Measurements from ENCODE around the gene LDB3.
"Not testable (repeated sequence)": the region's sequence is repeated elsewhere in the genome, so short reads cannot be mapped to it uniquely, and the experiment has no call there.

LDB3 gene

DNA sequence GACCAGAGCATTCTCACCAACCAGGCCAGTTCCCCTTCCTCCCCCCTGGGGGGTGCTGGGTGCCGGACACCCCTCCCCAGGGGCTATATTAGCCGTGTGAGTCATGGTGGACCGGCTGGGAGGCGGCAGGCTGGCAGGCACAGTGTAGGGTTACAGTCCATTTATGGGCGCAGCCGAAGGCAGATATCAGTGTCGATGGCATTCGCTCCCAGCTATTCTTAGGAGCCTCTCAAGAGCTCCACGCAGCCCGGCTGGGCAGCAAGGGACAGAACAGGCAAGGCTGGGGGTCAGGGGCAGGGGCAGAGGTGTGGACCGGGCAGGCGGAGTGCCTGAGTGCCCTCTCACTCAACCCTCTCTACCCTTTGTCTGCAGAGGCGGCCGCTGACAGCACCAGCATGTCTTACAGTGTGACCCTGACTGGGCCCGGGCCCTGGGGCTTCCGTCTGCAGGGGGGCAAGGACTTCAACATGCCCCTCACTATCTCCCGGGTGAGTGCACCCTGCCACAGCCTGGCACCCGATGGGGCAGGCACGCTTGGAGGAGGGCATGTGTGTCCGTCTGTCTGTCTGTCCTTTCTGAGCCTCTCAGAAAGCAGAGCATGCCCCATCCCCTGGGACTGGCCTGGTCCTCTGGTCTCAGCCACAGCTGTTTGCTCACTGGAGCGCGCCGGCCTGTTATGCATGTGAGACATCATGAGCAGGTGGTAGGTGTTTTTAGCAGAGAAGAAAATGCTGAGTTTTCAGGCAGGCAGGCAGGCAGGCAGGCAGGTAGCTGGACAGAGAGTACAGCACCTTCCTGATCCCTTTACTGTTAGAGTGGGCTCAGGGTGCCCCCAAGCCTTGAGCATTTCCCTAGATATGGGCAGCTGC lies at the start of gene LDB3:
Gene LDB3 (plus strand): TSS at position 215 of the 869 bp plus-strand sequence. CDS start 181 bp downstream, at position 396.
- no peak for DNase-seq (ENCODE audit: low read depth in 2 of 2)

- no peak for DNase-seq (ENCODE audit: low read depth in 2 of 2)
Measured at GRCh38 chr10:86628311-86628710, 40.0 kb upstream of the LDB3 start.

- no peak for DNase-seq (ENCODE audit: low read depth in 2 of 2)
Measured at GRCh38 chr10:86630079-86630478, 38.2 kb upstream of the LDB3 start.

DNA sequence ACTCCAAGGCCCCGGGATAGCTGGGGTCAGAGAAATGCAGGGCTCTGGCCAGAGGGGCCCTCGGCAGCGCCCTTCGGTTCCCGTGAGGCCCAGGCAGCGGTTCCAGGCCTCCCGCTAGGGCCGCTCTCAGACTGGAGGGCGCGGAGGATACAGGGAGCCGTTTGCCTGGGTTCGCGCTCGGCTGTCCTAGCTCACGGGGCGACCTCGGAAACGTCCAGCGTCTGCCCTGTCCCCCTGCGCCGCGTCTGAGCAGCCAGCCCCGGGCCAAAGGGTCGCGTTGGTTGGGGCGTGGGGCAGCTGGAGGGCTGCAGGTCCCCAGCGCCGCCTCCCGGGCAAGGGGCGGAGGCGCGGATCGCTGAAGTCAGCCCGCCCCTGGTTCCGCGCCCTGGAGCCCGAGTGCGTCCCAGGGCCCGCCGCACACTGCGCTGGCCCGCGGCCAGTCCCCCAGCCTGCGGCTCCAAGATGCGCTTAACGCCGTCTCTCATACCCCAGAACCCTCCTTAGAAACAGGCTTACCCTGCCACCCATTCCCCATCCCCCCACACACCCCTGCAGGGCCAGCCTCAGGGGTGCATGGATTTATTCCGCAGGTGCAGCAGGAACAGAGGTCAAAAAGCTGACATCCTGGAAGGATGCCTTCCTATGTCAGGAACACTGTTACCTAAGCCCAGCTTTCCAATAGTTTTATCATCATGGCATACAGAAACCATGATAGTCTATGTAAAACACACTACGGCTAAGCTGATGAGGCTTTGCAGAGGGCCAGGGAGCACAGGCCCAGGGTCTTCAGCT lies 36.1 kb upstream of the LDB3 start:
- no peak for DNase-seq (ENCODE audit: low read depth in 2 of 2)

DNA sequence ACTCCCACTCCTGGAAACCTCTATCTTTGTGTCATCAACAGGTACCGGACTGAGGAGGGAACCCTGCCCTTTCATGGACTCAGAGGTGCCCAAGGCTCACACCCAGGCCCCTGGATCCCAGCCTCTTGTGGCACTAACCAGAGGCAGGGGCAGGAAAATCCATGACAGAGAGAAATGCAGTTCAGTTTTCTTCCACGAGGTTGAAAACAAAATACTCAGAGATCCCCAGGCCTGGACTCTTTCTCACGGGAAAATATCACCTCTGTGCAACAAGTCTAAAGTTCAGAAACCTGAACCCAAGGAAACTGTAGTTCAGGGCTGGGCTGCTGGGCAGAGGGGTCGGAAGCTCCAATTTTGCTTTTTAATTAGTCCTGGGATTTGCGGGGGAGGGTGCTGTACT lies 35.4 kb upstream of the LDB3 start:
- DNase-seq (ENCODE audit: low read depth in 2 of 2): no peak

- no peak for DNase-seq (ENCODE audit: low read depth in 2 of 2)
Measured at GRCh38 chr10:86635402-86635801, 32.9 kb upstream of the LDB3 start.

DNA sequence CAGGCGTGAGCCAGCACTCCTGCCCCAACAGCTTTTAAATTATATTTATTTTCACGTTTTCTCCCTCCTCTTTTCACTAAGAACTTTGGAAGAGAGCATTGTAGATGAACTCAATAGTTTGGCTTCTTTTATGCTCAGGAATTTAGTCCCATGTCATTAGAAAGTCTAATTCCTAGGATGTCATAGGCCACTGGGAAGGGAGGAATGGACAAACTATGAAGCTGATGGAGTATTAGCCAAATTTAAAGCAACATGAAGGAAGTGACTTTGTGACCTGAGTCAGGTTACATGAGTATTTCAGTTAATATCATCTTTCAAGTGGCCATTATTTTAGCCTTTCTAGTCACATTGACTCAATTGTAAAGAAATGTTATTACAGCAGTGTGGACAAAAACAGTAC lies 32.0 kb upstream of the LDB3 start:
- DNase-seq (ENCODE audit: low read depth in 2 of 2): no peak

GRCh38 chr10:86642021-86642420 lies 26.3 kb upstream of the LDB3 start:
- no peak for DNase-seq (ENCODE audit: low read depth in 2 of 2)

- DNase-seq (ENCODE audit: low read depth in 2 of 2): no peak
Measured at GRCh38 chr10:86642499-86642898, 25.8 kb upstream of the LDB3 start.

DNA sequence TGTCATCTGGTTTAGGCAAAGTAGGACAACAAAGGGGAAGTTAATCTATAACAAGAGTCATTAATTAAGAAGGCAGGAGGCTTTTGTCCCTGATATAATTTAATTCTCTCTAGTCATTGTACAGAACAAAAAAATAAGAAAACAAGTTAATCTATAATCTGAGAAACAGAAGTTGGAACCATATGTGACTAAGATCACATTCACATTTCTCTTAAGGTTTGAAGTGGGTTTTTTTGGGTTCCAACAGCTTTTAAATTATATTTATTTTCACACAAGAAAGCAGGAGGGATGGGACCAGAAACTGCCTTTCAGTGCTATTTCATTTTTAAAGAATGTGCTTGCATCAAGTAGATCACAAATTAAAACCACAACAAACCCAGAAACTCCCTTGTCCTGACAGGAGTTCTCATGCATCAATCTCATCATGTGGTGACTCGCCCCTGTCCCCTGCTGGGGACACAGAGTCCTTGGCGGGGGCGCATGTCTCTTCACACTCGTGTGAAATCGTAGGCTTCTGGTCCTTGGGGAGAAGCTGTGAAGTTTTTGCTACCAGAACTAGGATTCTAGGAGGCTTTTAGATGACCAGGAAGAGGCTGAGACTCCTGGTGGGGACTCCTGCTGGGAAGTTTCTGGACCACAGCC lies 24.0 kb upstream of the LDB3 start:
- no peak for DNase-seq (ENCODE audit: low read depth in 2 of 2)

DNA sequence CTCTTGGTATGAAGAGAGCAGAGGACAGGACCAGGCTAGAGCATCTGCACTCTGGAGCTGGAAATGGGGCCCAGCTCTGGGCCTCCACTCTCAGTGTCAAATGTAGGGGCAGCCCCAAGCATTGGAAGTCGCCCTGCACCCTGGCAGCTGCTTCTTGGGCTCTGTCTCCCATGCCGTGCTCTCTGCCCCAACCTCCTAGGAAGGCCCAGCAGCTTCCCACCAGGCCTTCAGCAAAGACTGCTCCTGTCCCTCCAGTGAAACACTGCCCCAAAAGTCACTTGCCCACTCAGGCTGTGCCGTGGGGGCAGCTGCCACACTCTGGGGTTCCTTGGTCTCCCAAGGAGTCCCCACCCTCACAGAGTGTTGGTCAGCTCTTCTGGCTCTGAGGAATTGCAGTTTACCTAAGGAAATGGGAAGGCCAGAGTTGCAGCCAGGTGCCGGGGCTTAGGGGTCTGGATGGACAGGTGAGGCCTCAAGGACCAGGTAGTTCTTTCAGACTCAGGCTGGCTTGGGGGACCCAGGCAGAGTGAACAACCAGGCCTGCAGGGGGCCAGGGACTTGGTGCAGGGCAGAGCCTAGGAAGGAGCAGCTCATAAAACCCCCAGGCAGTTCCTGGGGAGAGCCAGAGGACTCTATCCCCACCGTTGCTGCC lies 23.4 kb upstream of the LDB3 start:
- no peak for DNase-seq (ENCODE audit: low read depth in 2 of 2)

DNA sequence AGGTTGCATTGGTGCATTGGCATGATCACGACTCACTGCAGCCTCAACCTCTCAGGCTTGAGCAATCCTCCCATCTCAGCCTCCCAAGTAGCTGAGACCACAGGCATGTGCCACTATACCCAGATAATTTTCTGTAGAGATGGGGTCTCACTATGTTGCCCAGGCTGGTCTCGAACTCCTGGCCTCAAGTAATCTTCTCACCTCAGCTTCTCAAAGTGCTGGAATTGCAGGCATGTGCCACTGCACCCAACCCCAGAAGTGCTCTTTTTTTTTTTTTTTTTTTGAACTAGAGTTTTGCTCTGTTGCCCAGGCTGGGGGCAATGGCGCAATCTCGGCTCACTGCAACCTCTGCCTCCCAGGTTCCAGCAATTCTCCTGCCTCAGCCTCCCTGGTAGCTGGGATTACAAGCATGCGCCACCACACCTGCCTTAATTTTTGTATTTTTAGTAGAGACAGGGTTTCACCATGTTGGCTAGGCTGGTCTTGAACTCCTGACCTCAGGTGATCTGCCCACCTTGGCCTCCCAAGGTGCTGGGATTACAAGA lies 22.6 kb upstream of the LDB3 start:
- DNase-seq (ENCODE audit: low read depth in 2 of 2): not testable (repeated sequence)

DNA sequence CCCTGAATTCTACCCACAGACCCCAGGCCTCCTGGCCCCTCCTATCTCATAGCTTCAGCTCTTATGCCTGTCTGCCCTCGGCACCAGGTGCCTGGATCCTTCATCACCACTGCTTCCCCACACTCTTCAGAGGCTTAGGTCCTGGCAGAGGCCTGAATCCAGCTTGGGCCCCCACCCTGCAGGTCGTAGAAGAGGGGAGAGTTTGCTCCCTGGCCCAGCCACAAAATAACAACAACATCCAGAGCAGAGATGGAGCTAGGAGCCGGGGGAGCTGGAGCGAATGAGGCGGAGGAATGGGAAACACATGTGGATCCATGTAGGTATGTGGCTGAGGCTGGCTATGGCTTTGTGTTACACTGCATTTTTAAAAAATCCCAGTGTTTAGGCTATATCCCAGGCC lies 21.8 kb upstream of the LDB3 start:
- no peak for DNase-seq (ENCODE audit: low read depth in 2 of 2)

DNA sequence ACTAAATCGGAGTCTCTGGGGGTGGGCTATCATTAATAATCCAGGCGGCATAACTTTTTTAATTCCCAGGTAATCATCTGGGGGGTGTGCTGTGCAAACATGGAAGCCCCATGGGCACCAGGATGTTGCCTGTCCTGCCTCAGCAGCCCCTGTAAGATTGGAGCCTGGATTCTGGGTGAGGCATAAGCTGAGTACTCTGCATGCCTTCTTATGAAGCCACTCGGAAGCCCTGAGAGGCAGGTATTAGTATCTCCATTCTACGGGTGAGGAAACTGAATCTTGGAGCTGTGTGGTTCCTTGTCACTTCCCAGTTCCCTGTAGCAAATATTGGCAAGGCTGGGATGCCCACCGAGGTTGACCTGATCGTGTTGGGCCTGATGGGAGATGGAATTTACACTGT lies 21.4 kb upstream of the LDB3 start:
- DNase-seq (ENCODE audit: low read depth in 2 of 2): no peak

GRCh38 chr10:86647773-86648703 lies 20.3 kb upstream of the LDB3 start:
- no peak for DNase-seq (ENCODE audit: low read depth in 2 of 2)

- no peak for DNase-seq (ENCODE audit: low read depth in 2 of 2)
Measured at GRCh38 chr10:86648704-86649427, 19.4 kb upstream of the LDB3 start.

- DNase-seq (ENCODE audit: low read depth in 2 of 2): no peak
Measured at GRCh38 chr10:86649471-86650150, 18.7 kb upstream of the LDB3 start.

GRCh38 chr10:86650151-86650550 lies 18.2 kb upstream of the LDB3 start:
- no peak for DNase-seq (ENCODE audit: low read depth in 2 of 2)

DNA sequence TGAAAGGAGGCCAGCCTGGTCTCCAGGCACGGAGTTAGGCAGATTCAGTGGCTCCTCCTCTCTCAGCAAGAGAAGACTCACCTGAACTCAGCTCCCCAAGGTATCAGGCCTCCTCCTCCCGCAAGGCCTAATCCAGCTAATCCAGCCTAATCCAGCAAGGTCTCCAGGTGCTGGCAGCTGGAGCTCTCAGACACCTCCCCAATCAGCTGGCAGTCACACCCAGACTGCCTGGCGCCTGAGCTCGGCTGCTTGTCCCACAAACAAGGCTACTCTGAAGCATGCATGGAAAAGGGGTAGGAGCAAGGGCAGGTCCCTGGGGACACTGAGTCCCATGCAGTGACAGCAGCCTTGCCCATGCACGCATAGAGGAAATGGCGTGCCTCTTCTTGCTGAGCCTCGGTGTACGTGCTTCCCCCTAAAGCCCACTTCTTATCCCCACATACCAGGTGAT lies 17.3 kb upstream of the LDB3 start:
- no peak for DNase-seq (ENCODE audit: low read depth in 2 of 2)

Measured in activated CD8-positive, alpha-beta memory T cell treated with anti-CD3 and anti-CD28 coated beads for 4 hours (primary cell).